Stimulated activated CD8-positive, alpha-beta memory T cell treated with anti-CD3 and anti-CD28 coated beads, Interleukin-7, amount 100 ng/mL, for 4 hours (primary cell): ENCODE data around the gene EHMT2.
"Not testable (repeated sequence)": the region's sequence is repeated elsewhere in the genome, so short reads cannot be mapped to it uniquely, and the experiment has no call there.

Experiments
- DNase-seq, 2 donors: peaks; one replicate each; pipeline ENCODE4 v3.0.0-alpha.2; 2020; ENCODE audit warnings: low read depth in 2 of 2

EHMT2 gene

GRCh38 chr6:31871046-31871659, 26.3 kb downstream of the EHMT2 start:
- no peak for DNase-seq

- no peak for DNase-seq
Observed at GRCh38 chr6:31870385-31870921, 27.0 kb downstream of the EHMT2 start.

GRCh38 chr6:31869343-31869742, 28.2 kb downstream of the EHMT2 start:
- DNase-seq = no peak

GRCh38 chr6:31868658-31868971, 28.9 kb downstream of the EHMT2 start:
- DNase-seq = not testable (repeated sequence)

- no peak for DNase-seq
Observed at GRCh38 chr6:31865205-31866118, 32.0 kb downstream of the EHMT2 start.

- no peak for DNase-seq
Observed at GRCh38 chr6:31864818-31865204, 32.7 kb downstream of the EHMT2 start.

GRCh38 chr6:31864123-31864562, 33.4 kb downstream of the EHMT2 start:
- not testable (repeated sequence) for DNase-seq

- DNase-seq = peak; percentile 99 to 100
Observed at GRCh38 chr6:31862344-31863235, 34.9 kb downstream of the EHMT2 start, which contains the start of gene NEU1. Gene NEU1 (minus strand): TSS chr6:31862821. CDS start chr6:31862776, 45 bp downstream.

GRCh38 chr6:31861919-31862343, 35.6 kb downstream of the EHMT2 start:
- no peak for DNase-seq

- DNase-seq = no peak
Observed at GRCh38 chr6:31861150-31861549, 36.3 kb downstream of the EHMT2 start.

GRCh38 chr6:31860349-31860748, 37.1 kb downstream of the EHMT2 start:
- DNase-seq = no peak

GRCh38 chr6:31859923-31860322, 37.6 kb downstream of the EHMT2 start:
- no peak for DNase-seq

- DNase-seq = no peak
Observed at GRCh38 chr6:31858707-31859106, 38.8 kb downstream of the EHMT2 start.

GRCh38 chr6:31857774-31858173, 39.7 kb downstream of the EHMT2 start:
- not testable (repeated sequence) for DNase-seq

GRCh38 chr6:31851980-31852718, 45.3 kb downstream of the EHMT2 start:
- not testable (repeated sequence) for DNase-seq

GRCh38 chr6:31851485-31851832, 46.0 kb downstream of the EHMT2 start:
- no peak for DNase-seq

- no peak for DNase-seq
Observed at GRCh38 chr6:31850765-31851484, 46.6 kb downstream of the EHMT2 start.

- DNase-seq = no peak
Observed at GRCh38 chr6:31847276-31847978, 50.1 kb downstream of the EHMT2 start.

GRCh38 chr6:31844507-31844906, 53.0 kb downstream of the EHMT2 start:
- DNase-seq = no peak

- DNase-seq = no peak
Observed at GRCh38 chr6:31842053-31842452, 55.4 kb downstream of the EHMT2 start.
